Right atrium auricular region (tissue), 2 donors: ENCODE results near the gene MICAL3. TPM values are rescaled to one million over a fixed set of nuclear protein-coding genes. Genes with fewer than 3 reads are reported as not detected.
"Not testable (repeated sequence)": the region's sequence is repeated elsewhere in the genome, so short reads cannot be mapped to it uniquely, and the experiment has no call there.

Source experiments
- DNase-seq: peaks from one replicate; pipeline ENCODE4 v3.0.0-alpha.2; 2019; ENCODE audit warnings: low spot score
- H3K27ac ChIP-seq, 2 donors: fragments of 200-600 bp; sonication (generic); 1 replicate in 1 of 2; 2 replicates in 1 of 2; pipeline ENCODE4 v1.5.1; 2016 to 2019
- H3K27me3 ChIP-seq, 2 donors: fragments of 200-600 bp; sonication (generic); one replicate each; pipeline versions ENCODE4 v1.5.1 to v1.6.0; 2017 to 2019
- H3K36me3 ChIP-seq: fragments of 200-600 bp; sonication (generic); one replicate; pipeline ENCODE4 v1.5.1; 2016
- H3K4me1 ChIP-seq, 2 donors: fragments of 200-600 bp; sonication (generic); one replicate each; pipeline versions ENCODE4 v1.5.1 to v1.6.0; 2017 to 2019
- H3K4me3 ChIP-seq, 2 donors: fragments of 200-600 bp; sonication (generic); 1 replicate in 1 of 2; 2 replicates in 1 of 2; pipeline ENCODE4 v1.5.1; 2017 to 2019; ENCODE audit warnings: mild to moderate bottlenecking in 1 of 2, moderate library complexity in 1 of 2
- H3K9me3 ChIP-seq, 2 donors: fragments of 200-600 bp; sonication (generic); one replicate each; pipeline ENCODE4 v1.5.1; 2019
- CTCF ChIP-seq, 2 donors: fragments of 200-600 bp; sonication (generic); IDR thresholded peaks; one replicate each; pipeline ENCODE4 v1.5.1; 2019; ENCODE audit warnings: antibody characterized with exemption in 2 of 2
- total RNA-seq, 2 donors: library from RNA; depleted of rRNA; stranded (reverse); fragments of >200 nt; gene quantifications; one replicate each; pipeline ENCODE4 v1.1.0, GENCODE V29; 2016

The MICAL3 gene
- 10 to 100 TPM; 42.5 to 45.1 TPM for total RNA-seq

- Histone ChIP-seq H3K4me1 (peaks cover 0 to 24% of the 10 kb centered on the region in 2 donors), H3K4me3 (peak within 1 kb of the TSS; percentile 59 to 73), H3K27me3 (no peaks in the 10 kb centered on the region), H3K27ac (peak within 1 kb of the TSS; percentile 86), H3K36me3 (no peaks in the 10 kb centered on the region), H3K9me3 (no peaks in the 10 kb centered on the region)
- no peak for DNase-seq
- TF ChIP-seq CTCF (IDR thresholded peaks at IDR 0.05), result peak; percentile 67 to 73
These were observed at the start of gene MICAL3 for GRCh38 chr22:18024276-18024939. MICAL3 (minus strand) TSS chr22:18024561; CDS start chr22:17906812, 117,749 bp downstream.

GRCh38 chr22:18073927-18074326, 49.6 kb upstream of the MICAL3 start:
- not testable (repeated sequence) for H3K27ac ChIP-seq, H3K4me3 ChIP-seq, DNase-seq, H3K27me3 ChIP-seq, H3K9me3 ChIP-seq, H3K36me3 ChIP-seq
- H3K4me1 ChIP-seq, result peaks cover 0 to 24% of the 10 kb centered on the region in 2 donors

GRCh38 chr22:18073467-18073866, 49.1 kb upstream of the MICAL3 start:
- no peak for TF ChIP-seq CTCF (IDR thresholded peaks at IDR 0.05)
- peaks cover 0 to 24% of the 10 kb centered on the region in 2 donors for H3K4me1 ChIP-seq

GRCh38 chr22:18071968-18072310, 47.6 kb upstream of the MICAL3 start:
- no peaks in the 10 kb centered on the region for H3K36me3 ChIP-seq
- no peaks in the 10 kb centered on the region for H3K27me3 ChIP-seq
- H3K9me3 ChIP-seq, result no peaks in the 10 kb centered on the region
- no peak overlapping the region for H3K4me3 ChIP-seq
- no peak for DNase-seq
- no peak for TF ChIP-seq CTCF (IDR thresholded peaks at IDR 0.05)
- H3K27ac ChIP-seq, result no peak overlapping the region
- H3K4me1 ChIP-seq, result peaks cover 0 to 32% of the 10 kb centered on the region in 2 donors

More at GRCh38 chr22:18073467-18073866, 49.1 kb upstream of the MICAL3 start:
- H3K4me3 ChIP-seq, result no peak overlapping the region
- H3K27me3 ChIP-seq, result no peaks in the 10 kb centered on the region
- no peak overlapping the region for H3K27ac ChIP-seq
- no peak for DNase-seq
- no peaks in the 10 kb centered on the region for H3K9me3 ChIP-seq
- no peaks in the 10 kb centered on the region for H3K36me3 ChIP-seq

GRCh38 chr22:18071307-18071967, 47.1 kb upstream of the MICAL3 start:
- H3K4me3 ChIP-seq, H3K27me3 ChIP-seq, DNase-seq, H3K27ac ChIP-seq, H3K36me3 ChIP-seq, H3K9me3 ChIP-seq: not testable (repeated sequence)
- peaks cover 0 to 27% of the 10 kb centered on the region in 2 donors for H3K4me1 ChIP-seq

- no peak for DNase-seq
- H3K4me3 ChIP-seq, result no peak overlapping the region
- peaks cover 0 to 20% of the 10 kb centered on the region in 2 donors for H3K4me1 ChIP-seq
- no peak overlapping the region for H3K27ac ChIP-seq
- no peak for TF ChIP-seq CTCF (IDR thresholded peaks at IDR 0.05)
- no peaks in the 10 kb centered on the region for H3K27me3 ChIP-seq
- no peaks in the 10 kb centered on the region for H3K9me3 ChIP-seq
- no peaks in the 10 kb centered on the region for H3K36me3 ChIP-seq
These were observed 46.4 kb upstream of the MICAL3 start for GRCh38 chr22:18070556-18071306.
